Gastrocnemius medialis (tissue), 4 donors: ENCODE data around the gene IFT57.

Source experiments
- CTCF ChIP-seq, 5 experiments: fragments of 450-650 bp in 3 of 5; fragments of 200-600 bp in 2 of 5; sonication (generic) in 2 of 5; IDR thresholded peaks in 4 of 5; conservative IDR thresholded peaks in 1 of 5; 1 replicate in 4 of 5; 2 replicates in 1 of 5; pipeline ENCODE4 v1.5.1; 2016 to 2019; ENCODE audit warnings: antibody characterized with exemption in 5 of 5, mild to moderate bottlenecking in 3 of 5, moderate library complexity in 3 of 5
- POLR2A ChIP-seq, 2 donors: fragments of 450-650 bp; IDR thresholded peaks; one replicate each; pipeline ENCODE4 v1.6.1; 2017; ENCODE audit warnings: antibody characterized with exemption in 2 of 2, mild to moderate bottlenecking in 2 of 2, moderate library complexity in 2 of 2

GRCh38 chr3:108208831-108209230 lies 13.4 kb downstream of the IFT57 start:
- TF ChIP-seq CTCF (IDR thresholded peaks at IDR 0.05 in 4 of 5, conservative IDR thresholded peaks at IDR 0.05 in 1 of 5) (no peak), POLR2A (IDR thresholded peaks at IDR 0.05) (no peak)
